Subcutaneous adipose tissue (tissue), 4 donors: Measurements from ENCODE around the gene WWOX. TPM values are rescaled to one million over a fixed set of nuclear protein-coding genes. Genes with fewer than 3 reads are reported as not detected.

Source experiments
- CTCF ChIP-seq: fragments of 450-650 bp; IDR thresholded peaks from one replicate; pipeline ENCODE4 v1.5.1; 2016; ENCODE audit warnings: low read depth, mild to moderate bottlenecking, control low read depth, antibody characterized with exemption, moderate library complexity
- total RNA-seq, 4 donors: library from RNA; depleted of rRNA; stranded (reverse); fragments of >200 nt; gene quantifications; one replicate each; pipeline ENCODE4 v1.1.0, GENCODE V29; 2016

The WWOX gene
- total RNA-seq, 4 donors from 2014 or later: 31.4 to 67.8 (median 46.0) TPM

DNA sequence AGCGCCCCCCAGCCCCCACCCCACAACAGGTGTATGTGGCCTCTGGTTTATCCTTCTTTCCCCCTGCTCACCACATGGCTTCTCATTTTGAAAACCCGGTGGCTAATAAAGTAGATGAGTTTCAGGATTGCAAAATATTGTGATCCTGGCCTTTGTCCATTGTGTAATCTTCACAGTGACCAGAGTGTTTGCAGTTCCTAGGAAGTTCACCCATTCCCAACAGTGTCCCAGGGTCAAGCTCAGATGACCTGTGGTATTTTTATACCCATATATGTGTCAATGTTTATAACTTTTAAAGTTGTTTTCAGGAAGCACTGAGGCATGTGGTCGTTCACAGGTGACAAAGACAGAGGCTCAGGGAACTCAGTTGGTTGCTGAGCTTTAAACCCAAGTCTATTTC, 721.9 kb downstream of the WWOX start:
- no peak for TF ChIP-seq CTCF

DNA sequence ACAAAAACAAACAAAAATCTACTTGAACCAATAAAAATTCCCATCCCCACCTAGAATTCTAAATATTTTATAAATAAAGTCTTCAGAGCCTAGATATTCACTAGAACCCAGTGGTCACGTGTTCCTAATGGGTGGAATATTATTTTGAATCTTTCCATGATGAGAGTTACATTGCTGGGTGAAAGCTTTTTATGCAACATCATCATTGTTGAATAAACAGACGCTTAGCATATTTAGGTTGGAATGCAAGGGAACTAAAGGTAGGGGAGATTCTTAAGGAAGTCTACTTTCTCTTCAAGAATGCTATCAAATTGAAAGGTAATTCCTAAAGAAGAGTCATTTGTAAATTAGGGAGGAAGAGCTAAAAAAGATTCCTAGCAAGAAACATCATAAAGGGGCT, 723.1 kb downstream of the WWOX start:
- no peak for TF ChIP-seq CTCF

DNA sequence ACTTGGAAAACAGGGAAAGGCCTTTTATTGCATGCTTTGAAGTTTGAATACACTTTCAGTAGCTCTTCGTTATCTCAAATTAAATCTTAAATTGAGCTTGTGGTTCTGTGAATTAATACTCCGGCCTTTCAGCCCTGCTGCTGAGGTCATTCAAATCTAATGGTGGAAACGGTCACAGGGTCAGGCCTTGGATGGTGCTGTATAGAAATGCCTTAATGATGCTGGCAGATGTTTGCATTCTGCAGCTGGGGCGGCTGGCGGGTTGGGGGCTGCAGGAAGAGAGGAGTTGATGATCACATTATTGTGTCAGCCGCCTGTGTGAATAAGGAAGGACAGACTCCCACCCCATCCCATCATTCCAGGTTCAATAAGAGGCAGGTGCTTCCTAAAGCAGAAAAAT, 723.6 kb downstream of the WWOX start:
- TF ChIP-seq CTCF: no peak

- no peak for TF ChIP-seq CTCF
Observed at GRCh38 chr16:78829280-78829679, 729.8 kb downstream of the WWOX start.

GRCh38 chr16:78830599-78830998, 731.1 kb downstream of the WWOX start:
- no peak for TF ChIP-seq CTCF

DNA sequence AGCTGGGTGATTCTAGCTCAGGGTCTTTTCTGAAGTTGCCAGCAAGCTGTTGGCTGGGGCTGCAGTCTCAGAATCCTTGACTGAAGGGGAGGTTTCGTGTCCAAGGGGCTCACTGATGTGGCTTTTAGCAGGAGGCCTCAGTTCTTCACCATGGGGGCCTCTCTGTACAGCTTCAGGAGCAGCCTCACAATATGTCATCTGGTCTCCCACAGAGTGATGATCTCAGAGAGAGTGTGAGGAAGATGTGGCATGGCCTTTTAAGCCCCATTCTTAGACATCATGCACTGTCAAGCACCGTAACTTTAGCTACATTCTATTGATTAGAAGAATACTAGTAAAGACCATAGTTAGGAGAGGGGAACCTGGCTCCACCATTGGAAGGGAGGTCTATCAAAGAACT, 732.6 kb downstream of the WWOX start:
- TF ChIP-seq CTCF: no peak

- TF ChIP-seq CTCF: no peak
Observed at GRCh38 chr16:78836802-78837491, 737.5 kb downstream of the WWOX start.
